IPS-18c (cell line): ENCODE measurements around the gene BAZ1A.

ENCODE experiments used
- H3K4me3 ChIP-seq: 2 replicates; pipeline ENCODE4 v1.7.0; 2013; ENCODE audit warnings: low read depth, mild to moderate bottlenecking, low read length, moderate library complexity; ENCODE audit not compliant: insufficient read depth
- H3K9me3 ChIP-seq: one replicate; pipeline ENCODE4 v1.6.1; 2013; ENCODE audit warnings: mild to moderate bottlenecking, low read length, moderate library complexity; ENCODE audit not compliant: control insufficient read depth, insufficient read depth

The BAZ1A gene

DNA sequence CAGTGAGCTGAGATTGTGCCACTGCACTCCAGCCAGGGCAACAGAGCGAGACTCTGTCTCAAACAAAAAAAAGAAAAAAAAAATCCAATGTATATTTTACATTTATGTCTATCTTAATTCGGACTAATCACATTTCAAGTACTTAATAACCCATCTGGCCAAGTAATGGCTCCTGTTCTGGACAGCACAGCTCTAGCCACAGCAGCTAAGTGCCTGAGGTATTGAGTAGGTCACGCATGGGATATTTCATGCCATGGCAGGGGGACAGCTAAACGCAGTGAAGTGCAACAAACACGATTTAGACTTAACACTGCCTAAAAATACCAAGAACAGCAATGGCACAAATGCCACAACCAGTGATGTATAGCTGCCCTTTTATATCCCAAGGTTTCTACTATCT is 8.0 kb downstream of the BAZ1A start:
- Histone ChIP-seq H3K9me3 (peaks cover 3% of the 10 kb centered on the region), H3K4me3 (no peak overlapping the region)

DNA sequence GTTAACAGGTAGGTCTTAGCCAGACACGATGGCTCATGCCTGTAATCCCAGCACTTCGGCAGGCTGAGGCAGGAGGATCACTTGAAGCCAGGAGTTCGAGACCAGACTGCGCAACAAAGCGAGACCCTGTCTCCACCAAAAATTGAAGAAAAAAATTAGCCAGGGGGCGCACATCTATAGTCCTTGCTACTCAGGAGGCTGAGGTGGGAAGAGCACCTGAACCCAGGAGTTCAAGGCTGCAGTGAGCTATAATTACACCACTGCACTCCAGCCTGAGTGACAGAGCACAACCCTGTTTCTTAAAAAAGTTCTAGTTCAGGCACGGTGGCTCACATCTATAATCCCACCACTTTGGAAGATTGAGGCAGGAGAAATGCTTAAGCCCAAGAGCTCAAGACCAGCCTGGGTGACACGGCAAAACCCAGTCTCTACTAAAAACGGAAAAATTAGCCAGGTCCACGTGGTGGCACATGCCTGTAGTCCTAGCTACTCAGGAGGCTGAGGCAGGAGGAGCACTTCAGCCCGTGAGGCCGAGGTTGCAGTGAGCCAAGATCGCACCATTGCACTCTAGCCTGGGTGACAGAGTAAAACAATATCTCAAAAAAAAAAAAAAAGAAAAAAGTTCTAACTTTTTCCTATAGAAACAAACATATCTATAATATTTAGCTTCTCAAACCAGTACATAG is 9.1 kb downstream of the BAZ1A start:
- H3K4me3 ChIP-seq = no peak overlapping the region

DNA sequence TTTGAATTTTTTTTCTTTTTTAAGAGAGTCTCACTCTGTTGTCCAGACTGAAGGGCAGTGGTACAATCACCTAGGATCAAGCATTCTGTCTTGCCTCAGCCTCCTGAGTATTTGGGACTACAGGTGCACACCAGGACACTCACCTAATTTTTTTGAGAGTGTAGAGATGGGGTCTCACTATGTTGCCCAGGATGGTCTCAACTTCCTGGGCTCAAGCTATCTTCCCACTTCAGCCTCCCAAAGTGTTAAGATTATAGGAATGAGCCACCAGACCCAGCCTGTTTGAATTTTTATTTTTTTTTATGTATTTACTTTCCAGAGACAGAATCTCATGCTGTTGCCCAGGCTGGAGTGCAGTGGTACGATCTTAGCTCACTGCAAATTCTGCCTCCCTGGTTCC is 11.3 kb downstream of the BAZ1A start:
- Histone ChIP-seq H3K9me3 (no peaks in the 10 kb centered on the region), H3K4me3 (no peak overlapping the region)

More for the DNA sequence above, 9.1 kb downstream of the BAZ1A start:
- H3K9me3 ChIP-seq = peaks cover 3% of the 10 kb centered on the region

DNA sequence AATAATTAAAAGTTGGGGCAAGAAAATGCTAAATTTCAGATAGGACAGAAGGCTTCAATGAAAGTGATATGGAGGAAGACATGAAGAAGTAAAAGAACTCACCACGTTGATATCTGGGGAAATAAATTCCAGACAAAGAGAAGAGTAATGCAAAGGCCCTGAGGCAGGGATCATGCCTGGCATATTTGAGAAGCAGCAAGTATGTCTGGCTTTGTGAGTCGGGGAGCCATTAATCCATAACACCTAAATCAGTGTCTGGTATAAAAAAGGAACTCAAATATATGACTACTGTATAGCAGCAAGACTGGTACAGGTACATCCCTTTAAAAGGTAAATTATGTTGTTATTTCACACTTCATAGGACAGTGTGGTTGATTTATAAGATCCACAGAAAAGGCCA is 16.4 kb downstream of the BAZ1A start:
- Histone ChIP-seq H3K4me3 (no peak overlapping the region), H3K9me3 (no peaks in the 10 kb centered on the region)

DNA sequence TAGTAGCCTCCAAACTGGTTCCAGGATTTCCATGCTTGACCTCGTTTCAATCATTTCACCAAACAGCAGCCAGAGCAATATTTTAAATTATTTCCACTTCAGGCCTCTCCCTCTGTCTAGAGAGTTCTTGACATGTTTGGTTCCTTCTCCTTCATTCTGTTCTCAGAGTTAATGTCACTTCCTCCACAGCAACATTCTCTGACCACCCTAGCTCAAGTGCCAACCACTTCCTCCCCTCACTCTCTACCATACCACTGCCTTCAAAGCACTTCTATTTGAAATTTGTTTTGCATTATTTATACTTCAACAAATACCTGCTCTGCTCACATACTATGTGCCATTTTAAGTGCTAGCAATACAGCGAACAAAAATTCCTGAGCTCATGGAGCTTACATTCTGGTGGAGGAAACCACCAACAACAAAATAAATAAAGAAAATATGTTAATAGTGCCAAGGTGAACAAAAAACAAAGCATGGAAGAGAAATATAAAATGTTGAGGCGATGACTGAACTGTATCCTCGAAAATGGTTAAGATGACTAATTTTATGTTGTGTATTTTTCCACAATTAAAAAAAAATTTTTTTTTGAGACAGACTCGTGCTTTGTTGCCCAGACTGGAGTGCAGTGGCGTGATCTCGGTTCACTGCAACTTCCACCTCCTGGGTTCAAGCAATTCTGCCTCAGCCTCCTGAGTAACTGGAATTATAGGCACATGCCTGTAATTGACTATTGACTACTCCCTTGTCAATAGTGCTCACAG is 17.3 kb downstream of the BAZ1A start:
- no peaks in the 10 kb centered on the region for H3K9me3 ChIP-seq
- H3K4me3 ChIP-seq = no peak overlapping the region

DNA sequence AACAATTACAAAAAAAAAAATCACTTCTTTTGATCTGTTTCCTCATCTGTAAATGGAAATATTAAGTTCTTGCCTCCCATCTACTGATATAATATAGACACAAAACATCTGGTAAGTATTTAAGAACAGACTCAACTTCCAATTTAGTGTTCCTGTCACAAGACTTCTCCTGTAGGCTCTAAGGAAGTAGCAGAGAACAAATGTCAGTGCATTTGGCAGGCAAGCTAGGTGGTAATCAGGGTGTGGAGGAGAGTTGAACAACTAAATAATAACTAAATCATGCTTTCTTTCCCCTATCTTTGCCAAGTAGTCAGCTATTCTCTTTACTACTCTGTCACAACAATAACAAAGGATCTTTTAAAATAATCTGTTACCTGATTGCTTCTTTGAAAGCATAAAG is 22.1 kb downstream of the BAZ1A start:
- H3K9me3 ChIP-seq = no peaks in the 10 kb centered on the region
- no peak overlapping the region for H3K4me3 ChIP-seq

DNA sequence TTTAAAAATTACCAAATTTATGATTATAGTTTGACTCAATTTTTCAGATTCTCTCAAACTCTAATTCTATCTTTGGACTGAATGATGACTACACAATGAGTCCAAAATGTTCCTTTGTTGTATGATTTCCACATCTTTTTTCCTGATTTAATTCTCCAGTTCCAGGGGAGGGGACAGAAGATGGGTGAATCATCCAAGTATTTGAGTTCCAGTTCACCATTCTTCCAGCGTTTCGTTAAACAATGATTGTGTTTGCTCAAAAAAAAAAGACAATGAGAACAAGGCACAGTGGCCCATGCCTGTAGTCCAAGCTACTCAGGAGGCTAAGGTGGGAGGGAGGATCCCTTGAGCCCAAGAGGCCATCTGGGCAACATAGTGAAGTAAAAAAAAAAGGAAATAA is 23.8 kb downstream of the BAZ1A start:
- no peak overlapping the region for H3K4me3 ChIP-seq
- H3K9me3 ChIP-seq = no peaks in the 10 kb centered on the region

DNA sequence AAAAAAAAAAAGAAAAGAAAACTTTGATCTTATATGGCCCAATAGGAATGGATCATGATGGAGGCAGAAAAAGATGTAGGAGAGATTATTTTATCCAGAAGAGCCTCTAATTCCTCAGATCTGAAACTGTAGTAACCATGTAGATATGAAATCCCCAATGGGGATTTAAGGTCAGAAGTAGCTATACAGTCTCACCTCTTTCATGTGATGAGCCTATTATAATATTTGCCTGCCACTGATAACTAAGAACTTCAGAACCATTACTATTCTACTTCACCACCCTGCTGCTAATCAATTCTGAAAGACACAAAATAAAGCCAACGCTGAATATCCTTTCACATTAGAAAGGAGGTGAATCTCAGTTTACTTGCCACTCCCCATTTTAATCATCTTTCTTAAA is 29.3 kb downstream of the BAZ1A start:
- no peaks in the 10 kb centered on the region for H3K9me3 ChIP-seq
- H3K4me3 ChIP-seq = no peak overlapping the region

DNA sequence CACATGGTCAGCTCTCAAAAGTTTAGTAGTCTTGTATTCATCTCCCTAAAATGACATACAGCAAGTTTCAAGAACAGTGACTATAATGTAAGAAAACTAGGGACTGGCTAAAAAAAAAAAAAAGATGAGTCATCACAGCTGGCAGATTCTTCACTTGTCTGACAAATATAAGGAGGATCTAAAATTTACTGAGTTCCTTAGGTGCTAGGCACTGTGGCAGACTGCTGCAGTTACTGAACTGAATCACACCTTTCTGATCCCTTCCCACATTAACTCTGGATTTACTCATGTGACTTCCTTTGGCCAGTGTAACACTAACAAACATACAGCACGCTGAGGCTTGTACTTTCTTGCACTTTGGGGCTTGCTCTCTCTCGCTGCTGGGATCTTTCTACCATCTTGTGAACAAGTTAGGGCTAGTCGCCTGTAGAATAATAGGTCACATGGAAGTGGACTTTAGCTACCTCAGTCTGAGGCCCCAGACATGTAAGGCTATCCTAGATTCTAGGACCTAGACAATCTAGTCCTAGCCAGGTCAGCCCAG is 32.1 kb downstream of the BAZ1A start:
- no peak overlapping the region for H3K4me3 ChIP-seq
- H3K9me3 ChIP-seq = no peaks in the 10 kb centered on the region

DNA sequence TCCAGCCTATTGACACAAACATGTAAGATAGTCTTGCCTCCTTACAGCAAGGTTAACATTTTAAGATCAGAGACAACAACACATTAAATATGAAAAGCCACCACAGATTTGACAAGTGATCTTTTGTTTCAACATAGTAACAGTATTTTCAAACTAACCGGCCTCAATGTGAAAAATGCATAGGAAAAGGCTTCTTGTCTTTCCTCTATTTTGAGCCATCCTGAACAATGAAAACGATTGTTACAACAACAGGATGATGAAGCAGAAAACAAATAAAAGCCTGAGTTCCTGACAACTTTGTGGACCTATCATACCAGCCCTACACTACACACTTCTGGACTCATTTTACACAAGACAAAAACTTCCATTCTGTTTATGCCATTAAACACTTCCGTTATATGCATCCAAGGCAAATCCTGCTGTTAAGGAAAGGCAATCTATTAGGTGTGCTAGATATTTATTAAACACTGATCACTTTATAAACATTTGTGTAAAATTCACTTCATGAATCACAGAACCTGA is 37.3 kb downstream of the BAZ1A start:
- Histone ChIP-seq H3K9me3 (no peaks in the 10 kb centered on the region), H3K4me3 (no peak overlapping the region)

DNA sequence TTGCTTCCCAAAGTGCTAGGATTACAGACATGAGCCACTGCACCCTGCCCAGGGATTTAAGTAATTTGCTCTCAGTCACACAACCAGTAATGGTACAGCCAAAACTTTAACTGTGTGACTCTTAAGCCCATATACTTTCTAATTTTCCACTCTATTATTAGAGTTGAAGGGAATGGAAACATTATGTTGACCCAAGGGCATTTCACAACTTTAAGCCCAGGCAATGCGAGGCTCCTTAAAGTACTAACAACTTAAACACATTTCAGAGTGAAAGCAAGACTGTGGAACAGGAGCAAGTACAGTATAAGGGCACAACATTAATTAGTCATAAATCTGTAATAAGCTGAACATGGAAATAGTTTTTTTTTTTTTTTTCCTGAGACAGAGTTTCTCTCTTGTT is 39.8 kb downstream of the BAZ1A start:
- Histone ChIP-seq H3K9me3 (no peaks in the 10 kb centered on the region), H3K4me3 (no peak overlapping the region)

DNA sequence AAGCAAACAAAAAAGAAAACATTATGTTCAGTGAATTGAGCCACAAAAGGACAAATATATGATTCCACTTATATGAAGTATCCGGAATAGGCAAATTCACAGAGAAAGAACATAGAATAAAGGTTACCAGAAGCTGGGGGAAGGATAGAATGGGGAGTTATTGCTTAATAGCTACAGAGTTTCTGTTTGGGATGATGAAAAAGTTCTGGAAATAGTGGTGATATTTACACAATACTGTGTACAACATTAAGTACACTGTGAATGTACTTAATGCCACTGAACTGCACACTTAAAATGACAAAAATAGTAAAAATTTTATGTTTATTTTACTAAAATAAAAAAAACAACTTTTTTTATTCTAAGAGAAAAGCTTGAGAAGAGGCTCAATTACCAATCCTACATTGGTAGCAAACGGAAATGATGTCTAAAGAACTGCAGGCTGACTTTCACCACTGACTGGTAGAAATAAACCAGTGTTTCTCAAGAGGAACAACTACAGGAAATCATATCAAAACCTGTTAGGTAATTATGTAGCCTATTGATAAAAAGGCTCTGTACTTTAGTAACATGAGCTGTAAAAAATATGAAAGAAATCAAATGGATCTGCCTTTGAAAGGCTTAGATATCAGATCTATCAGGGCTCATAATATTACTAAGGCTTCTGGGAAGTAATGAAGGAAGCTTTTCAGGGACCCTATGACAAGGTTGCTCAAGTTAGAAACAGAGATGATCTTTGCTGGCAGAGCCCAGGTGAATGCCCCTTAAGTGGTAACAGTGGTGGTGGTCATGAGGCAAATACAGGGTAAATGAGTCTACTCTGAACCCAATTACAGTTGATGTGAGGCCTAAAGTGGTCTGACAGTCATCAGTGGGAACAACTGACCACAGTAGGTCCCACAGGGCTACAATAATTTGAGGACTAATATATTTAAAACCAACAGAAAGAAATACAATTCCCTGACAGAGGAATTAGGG is 41.3 kb downstream of the BAZ1A start:
- Histone ChIP-seq H3K9me3 (no peaks in the 10 kb centered on the region), H3K4me3 (no peak overlapping the region)

DNA sequence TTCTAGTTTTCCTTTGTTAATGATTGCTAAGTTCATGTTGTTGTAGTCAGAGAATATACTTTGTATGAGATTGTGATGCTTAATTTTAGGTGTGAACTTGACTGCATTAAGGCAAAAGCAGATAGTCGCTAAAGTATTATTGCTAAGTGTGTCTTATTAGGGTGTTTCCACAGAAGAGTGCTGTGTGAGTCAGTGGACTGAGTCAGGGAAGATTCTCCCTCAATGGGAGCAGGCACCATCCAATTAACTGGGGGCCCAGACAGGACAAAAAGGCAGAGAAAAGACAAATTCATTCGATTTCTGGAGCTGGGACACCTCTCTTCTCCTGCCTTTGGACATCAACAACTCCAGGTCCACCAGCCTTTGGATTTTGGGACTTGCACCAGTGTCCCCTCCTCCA is 48.5 kb downstream of the BAZ1A start:
- Histone ChIP-seq H3K4me3 (no peak overlapping the region), H3K9me3 (no peaks in the 10 kb centered on the region)

DNA sequence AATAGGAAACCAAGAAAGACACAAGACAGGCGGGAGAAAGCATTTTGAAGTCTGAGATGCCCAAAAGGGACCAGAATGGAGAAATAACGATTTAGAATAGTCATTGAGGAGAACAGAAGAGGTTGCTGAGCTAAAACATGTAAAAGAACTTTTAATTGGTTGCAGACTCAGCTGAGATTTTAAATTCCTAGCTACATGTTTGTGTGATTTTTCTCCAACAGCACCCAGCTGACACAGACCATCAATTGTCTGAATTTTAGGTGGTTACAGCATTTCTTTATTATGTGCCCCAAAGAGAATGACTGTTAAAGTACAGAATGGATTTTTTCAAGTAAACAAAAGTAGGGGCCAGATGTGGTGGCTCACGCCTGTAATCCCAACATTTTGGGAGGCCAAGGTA is 50.3 kb downstream of the BAZ1A start:
- no peaks in the 10 kb centered on the region for H3K9me3 ChIP-seq
- H3K4me3 ChIP-seq = no peak overlapping the region

DNA sequence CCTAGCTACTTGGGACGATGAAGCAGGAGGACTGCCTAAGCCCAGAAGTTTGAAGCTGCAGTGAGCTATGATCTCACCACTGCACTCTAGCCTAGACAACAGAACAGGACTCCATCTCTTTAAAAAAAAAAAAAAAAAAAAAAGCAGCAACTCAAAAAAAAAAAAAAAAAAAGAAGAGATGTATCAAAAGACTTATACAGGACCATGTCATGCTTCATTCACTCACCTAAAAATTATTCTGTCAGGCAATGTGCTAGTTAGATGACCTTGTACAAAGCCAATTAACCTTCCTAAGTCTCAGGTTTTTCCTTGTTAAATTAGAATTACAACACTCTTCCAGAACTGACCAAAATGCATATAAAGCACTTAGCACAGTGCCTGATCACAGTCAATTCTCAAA is 50.9 kb downstream of the BAZ1A start:
- Histone ChIP-seq H3K4me3 (no peak overlapping the region), H3K9me3 (no peaks in the 10 kb centered on the region)

DNA sequence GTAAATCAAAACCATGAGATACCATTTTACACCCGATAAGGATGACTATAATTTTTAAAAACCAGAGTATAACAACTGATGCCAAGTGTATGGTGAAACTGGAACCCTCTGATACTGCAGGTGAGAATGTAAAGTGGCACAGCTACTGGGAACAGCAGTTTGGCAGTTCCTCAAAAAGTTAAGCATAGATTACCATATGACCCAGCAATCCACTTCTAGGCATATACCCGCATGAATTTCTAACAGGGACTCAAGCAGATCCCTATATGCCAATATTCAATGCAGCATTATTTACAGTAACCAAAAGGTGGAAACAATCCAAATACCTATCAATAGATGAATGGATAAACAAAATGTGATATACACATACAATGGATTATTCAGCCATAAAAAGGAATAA is 57.4 kb downstream of the BAZ1A start:
- no peak overlapping the region for H3K4me3 ChIP-seq
- H3K9me3 ChIP-seq = no peaks in the 10 kb centered on the region

DNA sequence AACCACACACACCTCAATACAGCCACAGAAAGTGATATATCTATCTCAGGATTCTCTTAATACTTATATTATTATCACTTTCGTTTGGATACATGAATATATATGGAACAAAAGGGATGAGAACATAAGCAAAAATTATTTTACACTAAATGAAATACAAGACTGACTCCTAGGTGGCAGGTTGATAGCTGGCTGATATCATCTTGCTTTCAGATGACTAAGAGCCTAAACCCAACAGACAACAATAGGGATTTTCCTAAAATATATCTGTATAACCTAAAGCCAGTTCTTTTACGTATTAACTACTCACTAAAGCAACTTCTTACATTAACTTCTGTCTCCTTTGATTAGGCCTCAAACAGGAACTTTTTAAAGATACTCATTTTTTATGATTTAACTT is 65.1 kb downstream of the BAZ1A start:
- no peak overlapping the region for H3K4me3 ChIP-seq
- no peaks in the 10 kb centered on the region for H3K9me3 ChIP-seq
